GM18873 (cell line): ENCODE results near the gene RRM1.
A peak's percentile ranks its signal among the peaks of the same experiment; 100 is the strongest.

Experiments
- ATAC-seq: cut with Tn5 transposase; IDR thresholded peaks from one replicate; pipeline ENCODE4 v1.9.1; 2021; ENCODE audit warnings: mild to moderate bottlenecking, moderate library complexity, moderate number of reproducible peaks; ENCODE audit not compliant: unreplicated experiment, low FRiP score

Gene RRM1

GRCh38 chr11:4183410-4184057, 88.9 kb downstream of the RRM1 start:
- ATAC-seq, result no peak

GRCh38 chr11:4184163-4184916, 89.7 kb downstream of the RRM1 start:
- ATAC-seq, result no peak

- no peak for ATAC-seq
Measured at GRCh38 chr11:4185561-4185960, 91.0 kb downstream of the RRM1 start.

- ATAC-seq, result no peak
Measured at GRCh38 chr11:4186464-4187054, 92.0 kb downstream of the RRM1 start.

- peak; percentile 80 for ATAC-seq
Measured at GRCh38 chr11:4187055-4187988, 92.7 kb downstream of the RRM1 start.
